HepG2 (cell line): ENCODE measurements around the gene DDAH2. TPM values are rescaled to one million over a fixed set of nuclear protein-coding genes. Genes with fewer than 3 reads are reported as not detected.
A peak's percentile ranks its signal among the peaks of the same experiment; 100 is the strongest.

ENCODE experiments used
- AGO1 ChIP-seq: fragments of 200-400 bp; formaldehyde crosslinking; IDR thresholded peaks from 2 replicates; pipeline ENCODE4 v1.6.1; 2017; ENCODE audit warnings: mild to moderate bottlenecking, low read depth, low read length, moderate library complexity; ENCODE audit not compliant: poor library complexity, severe bottlenecking
- BRD4 ChIP-seq: sonication (generic); formaldehyde crosslinking; IDR thresholded peaks from 2 replicates; pipeline ENCODE4 v1.4.0; 2020; ENCODE audit warnings: missing genetic modification reagents
- CENPX ChIP-seq: sonication (generic); formaldehyde crosslinking; IDR thresholded peaks from 2 replicates; pipeline ENCODE4 v1.9.0; 2021; ENCODE audit warnings: mild to moderate bottlenecking, missing genetic modification reagents, moderate library complexity
- FOXA1 ChIP-seq, 2 experiments: fragments of 450-650 bp in 1 of 2; sonication (generic) in 1 of 2; formaldehyde crosslinking in 1 of 2; IDR thresholded peaks; 2 replicates each; pipeline versions ENCODE4 v1.4.0 to v1.6.1; 2016 to 2020; ENCODE audit warnings: missing genetic modification reagents in 1 of 2
- FOXP4 ChIP-seq: sonication (generic); formaldehyde crosslinking; IDR thresholded peaks from 2 replicates; pipeline ENCODE4 v1.4.0; 2020; ENCODE audit warnings: missing genetic modification reagents
- HINFP ChIP-seq: sonication (generic); formaldehyde crosslinking; IDR thresholded peaks from 2 replicates; pipeline ENCODE4 v1.4.0; 2020; ENCODE audit warnings: low read depth, mild to moderate bottlenecking, missing genetic modification reagents
- HNF4A ChIP-seq: sonication (generic); formaldehyde crosslinking; IDR thresholded peaks from 2 replicates; pipeline ENCODE4 v1.4.0; 2020; ENCODE audit warnings: missing genetic modification reagents
- HNRNPL ChIP-seq: fragments of 200-400 bp; formaldehyde crosslinking; IDR thresholded peaks from 2 replicates; pipeline ENCODE4 v1.6.1; 2017; ENCODE audit warnings: mild to moderate bottlenecking, low read depth, low read length
- HOXA9 ChIP-seq: sonication (generic); formaldehyde crosslinking; IDR thresholded peaks from 2 replicates; pipeline ENCODE4 v1.8.1; 2022; ENCODE audit warnings: missing genetic modification reagents, mild to moderate bottlenecking, moderate library complexity, borderline replicate concordance
- IKZF4 ChIP-seq: sonication (generic); formaldehyde crosslinking; IDR thresholded peaks from 2 replicates; pipeline ENCODE4 v1.5.1; 2020; ENCODE audit warnings: borderline replicate concordance, mild to moderate bottlenecking, low read depth, missing genetic modification reagents; ENCODE audit errors: not compliant biosample characterization
- MBD4 ChIP-seq: IDR thresholded peaks from 2 replicates; pipeline ENCODE4 v1.6.1; 2012; ENCODE audit warnings: low read length, inconsistent platforms, borderline replicate concordance
- NR2F1 ChIP-seq, 2 experiments: fragments of 450-650 bp in 1 of 2; formaldehyde crosslinking in 1 of 2; IDR thresholded peaks; 2 replicates each; pipeline versions ENCODE4 v1.5.0 to v1.6.1; 2016 to 2020; ENCODE audit warnings: mild to moderate bottlenecking in 1 of 2, missing compliant biosample characterization in 1 of 2, missing genetic modification reagents in 1 of 2, moderate library complexity in 1 of 2
- POLR2AphosphoS2 ChIP-seq: IDR thresholded peaks from 2 replicates; pipeline ENCODE4 v1.6.1; 2011; ENCODE audit warnings: low read depth, low read length, improper control_type of control experiment
- SYNCRIP ChIP-seq: fragments of 200-400 bp; formaldehyde crosslinking; IDR thresholded peaks from 2 replicates; pipeline ENCODE4 v1.6.1; 2018; ENCODE audit warnings: mild to moderate bottlenecking, low read depth, low read length; ENCODE audit not compliant: insufficient read depth
- ZBTB10 ChIP-seq: sonication (generic); formaldehyde crosslinking; IDR thresholded peaks from 2 replicates; pipeline ENCODE4 v1.4.0; 2020; ENCODE audit warnings: missing genetic modification reagents, borderline replicate concordance
- ZKSCAN8 ChIP-seq: IDR thresholded peaks from 2 replicates; pipeline ENCODE4 v1.6.1; 2016; ENCODE audit warnings: borderline replicate concordance, missing genetic modification reagents, missing compliant biosample characterization
- ZNF17 ChIP-seq: sonication (generic); formaldehyde crosslinking; IDR thresholded peaks from 2 replicates; pipeline ENCODE4 v1.5.0; 2020; ENCODE audit warnings: mild to moderate bottlenecking, missing genetic modification reagents
- ZNF331 ChIP-seq: sonication (generic); formaldehyde crosslinking; IDR thresholded peaks from 2 replicates; pipeline ENCODE4 v1.4.0; 2020; ENCODE audit warnings: missing genetic modification reagents
- ZNF510 ChIP-seq: sonication (generic); formaldehyde crosslinking; IDR thresholded peaks from 2 replicates; pipeline ENCODE4 v1.4.0; 2020; ENCODE audit warnings: low read depth, mild to moderate bottlenecking, missing genetic modification reagents
- ZNF773 ChIP-seq: sonication (generic); formaldehyde crosslinking; IDR thresholded peaks from 2 replicates; pipeline ENCODE4 v1.4.0; 2020; ENCODE audit warnings: missing genetic modification reagents, borderline replicate concordance
- ZNF782 ChIP-seq: sonication (generic); formaldehyde crosslinking; IDR thresholded peaks from 2 replicates; pipeline ENCODE4 v1.4.0; 2020; ENCODE audit warnings: missing genetic modification reagents, mild to moderate bottlenecking, borderline replicate concordance
- polyA plus RNA-seq, 8 experiments: library from polyadenylated mRNA; depleted of rRNA in 3 of 8; stranded (reverse) in 7 of 8; unstranded in 1 of 8; fragments of >200 nt; fragmentation: Illumina TruSeq in 4 of 8; extraction: Trizol in 4 of 8; gene quantifications; 2 replicates each; pipeline versions ENCODE4 v1.2.1 to v1.2.3, GENCODE V29; 2011 to 2016; ENCODE audit warnings: low read depth in 4 of 8, missing spikeins in 1 of 8, mixed read lengths in 1 of 8; ENCODE audit not compliant: insufficient read depth in 1 of 8
- total RNA-seq, 5 experiments: library from RNA; depleted of rRNA; stranded (reverse); fragments of >200 nt; fragmentation: Illumina TruSeq; extraction: Trizol; gene quantifications; 2 replicates each; pipeline ENCODE4 v1.2.3, GENCODE V29; 2016; ENCODE audit warnings: low read depth in 1 of 5

The DDAH2 gene
- total and polyA plus RNA-seq, 2 of the 13 experiments (the other 11 are each of a cell fraction or from before 2014, with no cell fraction given) = 16.4 to 21.1 TPM

GRCh38 chr6:31734247-31734820, 5.2 kb upstream of the DDAH2 start (continued):
- no peak for TF ChIP-seq HINFP (CRISPR knock-in tag)
- TF ChIP-seq ZNF782 (CRISPR knock-in tag) = no peak
- no peak for TF ChIP-seq ZNF331 (CRISPR knock-in tag)
- TF ChIP-seq ZNF773 (CRISPR knock-in tag) = no peak
- 0 out of 2 replicates have a peak, but pooled peaks have one; percentile 10 for TF ChIP-seq FOXP4 (CRISPR knock-in tag)
- no peak for TF ChIP-seq ZBTB10 (CRISPR knock-in tag)
- no peak for TF ChIP-seq IKZF4 (CRISPR knock-in tag)
- TF ChIP-seq SYNCRIP = no peak
- TF ChIP-seq HOXA9 = no peak
- TF ChIP-seq MBD4 = no peak
- TF ChIP-seq BRD4 (CRISPR knock-in tag) = no peak
- no peak for TF ChIP-seq AGO1
- no peak for TF ChIP-seq HNF4A (CRISPR knock-in tag)
- TF ChIP-seq NR2F1 (CRISPR knock-in tag; IDR thresholded peaks at IDR 0.05) = peak; percentile 5 to 11; a peak in 1 of 4 replicates
- no peak for TF ChIP-seq HNRNPL
- TF ChIP-seq CENPX (CRISPR knock-in tag) = no peak
- no peak for TF ChIP-seq FOXA1 (IDR thresholded peaks at IDR 0.05)
- TF ChIP-seq FOXA1 (CRISPR knock-in tag; IDR thresholded peaks at IDR 0.05) = no peak
- TF ChIP-seq POLR2AphosphoS2 = no peak
- TF ChIP-seq ZKSCAN8 (CRISPR knock-in tag) = no peak
- TF ChIP-seq ZNF17 (CRISPR knock-in tag) = no peak
- no peak for TF ChIP-seq ZNF510 (CRISPR knock-in tag)
